ENCODE data around the gene ERH. TPM values are rescaled to one million over a fixed set of nuclear protein-coding genes. Genes with fewer than 3 reads are reported as not detected.

The ERH gene
- total RNA-seq, 1 experiment from 2014 or later, result 222 TPM

- in situ Hi-C loops (cut with HindIII; ENCODE audit: low pct_unique_long_range_greater_than_20kb, low sequenced_read_pairs) (no loop called here), intact Hi-C loops (cut with micrococcal nuclease; ENCODE audit: unreplicated experiment) (loop anchor here (10.0 kb wide), 1 partner anchor 110 kb away; no protein-coding TSS in a partner anchor)
- Histone ChIP-seq H3K4me1 (ENCODE audit: control insufficient read depth, insufficient read depth, low read length) (no peaks in the 10 kb centered on the region), H3K27ac (ENCODE audit: low read length) (no peak overlapping the region), H3K9me3 (ENCODE audit: control insufficient read depth, insufficient read depth, low read depth, low read length) (no peaks in the 10 kb centered on the region), H3K36me3 (ENCODE audit: control insufficient read depth, insufficient read depth, low read length) (no peaks in the 10 kb centered on the region), H3K27me3 (ENCODE audit: control insufficient read depth, insufficient read depth, low read length) (no peaks in the 10 kb centered on the region), H3K4me3 (ENCODE audit: low read depth in 2 of 2, low read length in 2 of 2) (no peak overlapping the region)
- no peak for TF ChIP-seq CTCF (IDR thresholded peaks at IDR 0.05)
- TF ChIP-seq POLR2AphosphoS5 (IDR thresholded peaks at IDR 0.05; ENCODE audit: low read depth, low read length), result no peak
- TF ChIP-seq REST (IDR thresholded peaks at IDR 0.05; ENCODE audit: insufficient read depth in 1 of 2, low read depth in 2 of 2, low read length in 1 of 2), result no peak
- TF ChIP-seq SIN3A (IDR thresholded peaks at IDR 0.05; ENCODE audit: borderline replicate concordance, insufficient read depth, low read depth, low read length), result no peak
- no peak for TF ChIP-seq TCF7L2 (IDR thresholded peaks at IDR 0.05; ENCODE audit: low read depth, low read length)
- ChIA-PET POLR2A (interaction anchor here (0.6 kb wide), 1 partner anchor 163 kb away, joined by 3 read pairs; no protein-coding TSS in a partner anchor), CTCF (no interaction called here)
- ATAC-seq, result peak; percentile 59; the same call in 1 of the 2 replicates
- no peak for DNase-seq (ENCODE audit: low read depth, low spot score)
- BruUV-seq (replicated peaks), result no TSS peak
Measured at GRCh38 chr14:69354383-69355153, 43.5 kb downstream of the ERH start.

GRCh38 chr14:69353168-69353567 is 44.9 kb downstream of the ERH start:
- Histone ChIP-seq H3K9me3 (ENCODE audit: control insufficient read depth, insufficient read depth, low read depth, low read length) (no peaks in the 10 kb centered on the region), H3K27me3 (ENCODE audit: control insufficient read depth, insufficient read depth, low read length) (no peaks in the 10 kb centered on the region), H3K36me3 (ENCODE audit: control insufficient read depth, insufficient read depth, low read length) (no peaks in the 10 kb centered on the region), H3K4me1 (ENCODE audit: control insufficient read depth, insufficient read depth, low read length) (no peaks in the 10 kb centered on the region), H3K27ac (ENCODE audit: low read length) (no peak overlapping the region), H3K4me3 (ENCODE audit: low read depth in 2 of 2, low read length in 2 of 2) (no peak overlapping the region)
- ChIA-PET POLR2A (no interaction called here), CTCF (no interaction called here)
- intact Hi-C loops (cut with micrococcal nuclease; ENCODE audit: unreplicated experiment), result loop anchor here (10.0 kb wide), 1 partner anchor 108 kb away; no protein-coding TSS in a partner anchor
- no peak for ATAC-seq
- in situ Hi-C loops (cut with HindIII; ENCODE audit: low pct_unique_long_range_greater_than_20kb, low sequenced_read_pairs), result no loop called here
- no TSS peak for BruUV-seq (replicated peaks)
- TF ChIP-seq POLR2AphosphoS5 (IDR thresholded peaks at IDR 0.05; ENCODE audit: low read depth, low read length) (no peak), REST (IDR thresholded peaks at IDR 0.05; ENCODE audit: insufficient read depth in 1 of 2, low read depth in 2 of 2, low read length in 1 of 2) (no peak), SIN3A (IDR thresholded peaks at IDR 0.05; ENCODE audit: borderline replicate concordance, insufficient read depth, low read depth, low read length) (no peak), CTCF (IDR thresholded peaks at IDR 0.05) (no peak)
- no peak for DNase-seq (ENCODE audit: low read depth, low spot score)

Measured in Panc1 (cell line).